Osteocyte (in vitro differentiated cells): ENCODE data around the gene PADI4. TPM values are rescaled to one million over a fixed set of nuclear protein-coding genes. Genes with fewer than 3 reads are reported as not detected.

ENCODE experiments used
- DNase-seq: peaks from one replicate; pipeline ENCODE4 v3.0.0; 2021; ENCODE audit warnings: mixed read lengths; ENCODE audit not compliant: unreplicated experiment; ENCODE audit errors: extremely low spot score
- H3K27ac Mint-ChIP-seq: one replicate; pipeline ENCODE4 v1.8.0; 2021; ENCODE audit warnings: mild to moderate bottlenecking, mixed read lengths; ENCODE audit not compliant: unreplicated experiment
- H3K27me3 Mint-ChIP-seq: one replicate; pipeline ENCODE4 v1.8.0; 2021; ENCODE audit warnings: mixed read lengths; ENCODE audit not compliant: unreplicated experiment
- H3K36me3 Mint-ChIP-seq: one replicate; pipeline ENCODE4 v1.8.0; 2021; ENCODE audit warnings: mixed read lengths; ENCODE audit not compliant: unreplicated experiment
- H3K4me1 Mint-ChIP-seq: one replicate; pipeline ENCODE4 v1.8.0; 2021; ENCODE audit warnings: mixed read lengths; ENCODE audit not compliant: unreplicated experiment
- H3K4me3 Mint-ChIP-seq: one replicate; pipeline ENCODE4 v1.8.0; 2021; ENCODE audit warnings: mild to moderate bottlenecking, moderate library complexity, mixed read lengths; ENCODE audit not compliant: unreplicated experiment
- H3K9me3 Mint-ChIP-seq: one replicate; pipeline ENCODE4 v1.8.0; 2021; ENCODE audit warnings: mixed read lengths; ENCODE audit not compliant: unreplicated experiment
- total RNA-seq: library from RNA; stranded (reverse); gene quantifications from 2 replicates; pipeline ENCODE4 v1.2.1, GENCODE V29; 2021
- TF ChIP-seq, protein P1 (sequence below): fragments of 200-600 bp; sonication (generic); IDR thresholded peaks from 2 replicates; pipeline ENCODE4 v1.5.0; 2021; ENCODE audit warnings: antibody characterized with exemption, mild to moderate bottlenecking, moderate library complexity

The PADI4 gene
- total RNA-seq, 1 donor from 2014 or later: not detected

DNA sequence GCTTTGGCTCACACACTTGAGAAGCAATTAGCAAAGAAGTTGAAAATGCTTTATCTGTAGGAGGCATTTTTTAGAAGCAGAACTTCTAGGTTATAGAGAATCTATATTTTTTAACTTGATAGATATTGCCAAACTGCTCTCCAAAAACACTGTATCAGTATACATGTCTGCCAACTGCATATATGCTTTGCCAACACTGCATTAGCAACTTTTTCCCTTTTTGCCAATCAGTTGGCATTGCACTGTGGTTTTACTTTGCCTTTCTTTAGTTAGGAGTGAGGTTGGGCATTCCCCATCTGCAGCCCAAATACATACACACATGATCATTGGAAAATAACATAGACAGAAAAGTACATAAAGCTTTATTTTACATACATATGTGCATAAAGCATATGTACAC, 44.1 kb upstream of the PADI4 start:
- peaks cover 5% of the 10 kb centered on the region for H3K4me1 Mint-ChIP-seq
- H3K4me3 Mint-ChIP-seq: no peak overlapping the region

GRCh38 chr1:17264470-17264869, 43.5 kb upstream of the PADI4 start:
- Mint-ChIP-seq H3K36me3 (peaks cover 4% of the 10 kb centered on the region), H3K27ac (no peak overlapping the region), H3K9me3 (peaks cover 5% of the 10 kb centered on the region), H3K4me3 (no peak overlapping the region), H3K27me3 (peaks cover 6% of the 10 kb centered on the region), H3K4me1 (peaks cover under 1% of the 10 kb centered on the region)
- TF ChIP-seq, protein P1, sequence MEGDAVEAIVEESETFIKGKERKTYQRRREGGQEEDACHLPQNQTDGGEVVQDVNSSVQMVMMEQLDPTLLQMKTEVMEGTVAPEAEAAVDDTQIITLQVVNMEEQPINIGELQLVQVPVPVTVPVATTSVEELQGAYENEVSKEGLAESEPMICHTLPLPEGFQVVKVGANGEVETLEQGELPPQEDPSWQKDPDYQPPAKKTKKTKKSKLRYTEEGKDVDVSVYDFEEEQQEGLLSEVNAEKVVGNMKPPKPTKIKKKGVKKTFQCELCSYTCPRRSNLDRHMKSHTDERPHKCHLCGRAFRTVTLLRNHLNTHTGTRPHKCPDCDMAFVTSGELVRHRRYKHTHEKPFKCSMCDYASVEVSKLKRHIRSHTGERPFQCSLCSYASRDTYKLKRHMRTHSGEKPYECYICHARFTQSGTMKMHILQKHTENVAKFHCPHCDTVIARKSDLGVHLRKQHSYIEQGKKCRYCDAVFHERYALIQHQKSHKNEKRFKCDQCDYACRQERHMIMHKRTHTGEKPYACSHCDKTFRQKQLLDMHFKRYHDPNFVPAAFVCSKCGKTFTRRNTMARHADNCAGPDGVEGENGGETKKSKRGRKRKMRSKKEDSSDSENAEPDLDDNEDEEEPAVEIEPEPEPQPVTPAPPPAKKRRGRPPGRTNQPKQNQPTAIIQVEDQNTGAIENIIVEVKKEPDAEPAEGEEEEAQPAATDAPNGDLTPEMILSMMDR: no peak
- no peak for DNase-seq

More for the DNA sequence above, 44.1 kb upstream of the PADI4 start:
- Mint-ChIP-seq H3K9me3 (peaks cover 5% of the 10 kb centered on the region), H3K27me3 (peaks cover 6% of the 10 kb centered on the region), H3K27ac (no peak overlapping the region), H3K36me3 (peaks cover 4% of the 10 kb centered on the region)
- TF ChIP-seq, protein P1: no peak
- DNase-seq: no peak

- no peak for DNase-seq
- no peak overlapping the region for H3K27ac Mint-ChIP-seq
Observed at GRCh38 chr1:17265162-17265561, 42.8 kb upstream of the PADI4 start.

GRCh38 chr1:17265950-17266349, 42.0 kb upstream of the PADI4 start:
- no peak overlapping the region for H3K4me3 Mint-ChIP-seq
- H3K27me3 Mint-ChIP-seq: peaks cover 6% of the 10 kb centered on the region
- H3K9me3 Mint-ChIP-seq: peaks cover 5% of the 10 kb centered on the region
- H3K4me1 Mint-ChIP-seq: no peaks in the 10 kb centered on the region
- H3K27ac Mint-ChIP-seq: no peak overlapping the region
- peaks cover 4% of the 10 kb centered on the region for H3K36me3 Mint-ChIP-seq
- no peak for DNase-seq
- TF ChIP-seq, protein P1: no peak

More at GRCh38 chr1:17265162-17265561, 42.8 kb upstream of the PADI4 start:
- Mint-ChIP-seq H3K27me3 (peaks cover 6% of the 10 kb centered on the region), H3K9me3 (peaks cover 5% of the 10 kb centered on the region), H3K4me3 (no peak overlapping the region), H3K4me1 (no peaks in the 10 kb centered on the region), H3K36me3 (peaks cover 4% of the 10 kb centered on the region)
- TF ChIP-seq, protein P1: no peak

DNA sequence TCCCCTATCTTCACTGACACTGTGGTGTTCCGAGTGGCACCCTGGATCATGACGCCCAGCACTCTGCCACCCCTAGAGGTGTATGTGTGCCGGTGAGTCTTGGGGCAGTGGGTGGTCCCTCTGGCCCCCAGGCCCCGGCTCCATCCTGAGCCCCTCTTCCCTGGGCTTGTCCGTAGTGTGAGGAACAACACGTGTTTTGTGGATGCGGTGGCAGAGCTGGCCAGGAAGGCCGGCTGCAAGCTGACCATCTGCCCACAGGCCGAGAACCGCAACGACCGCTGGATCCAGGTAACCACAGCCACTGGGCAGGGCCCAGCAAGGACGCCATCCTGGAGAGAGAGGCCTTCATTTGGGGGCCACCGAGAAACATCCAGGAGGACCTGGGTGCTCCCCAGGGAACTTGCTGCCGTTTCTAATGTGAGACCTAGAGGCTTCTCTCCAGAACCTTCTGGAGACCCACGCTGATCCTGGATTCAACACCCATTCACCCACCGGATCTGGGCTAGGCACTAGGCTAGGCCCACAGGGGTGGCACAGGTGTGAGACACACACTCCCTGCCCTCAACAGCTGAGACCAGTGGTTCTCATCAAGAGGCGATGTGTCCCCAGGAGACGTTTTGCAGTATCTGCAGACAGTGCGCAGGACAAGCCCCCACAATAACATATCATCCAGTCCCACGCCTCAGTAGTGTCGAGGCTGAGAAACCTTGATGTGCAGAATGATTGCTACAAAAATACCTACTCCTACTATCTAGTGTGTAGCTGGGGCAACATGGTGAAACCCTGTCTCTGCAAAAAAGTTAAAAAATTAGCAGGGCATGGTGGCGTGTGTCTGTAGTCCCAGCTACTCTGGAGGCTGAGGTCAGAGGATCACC, 36.9 kb upstream of the PADI4 start:
- Mint-ChIP-seq H3K27me3 (no peaks in the 10 kb centered on the region), H3K4me3 (no peak overlapping the region), H3K36me3 (no peaks in the 10 kb centered on the region), H3K4me1 (no peaks in the 10 kb centered on the region), H3K9me3 (no peaks in the 10 kb centered on the region), H3K27ac (no peak overlapping the region)
- no peak for DNase-seq
- TF ChIP-seq, protein P1: no peak
